CD4-positive, alpha-beta memory T cell (primary cell): ENCODE measurements around the gene OR6C3. TPM values are rescaled to one million over a fixed set of nuclear protein-coding genes. Genes with fewer than 3 reads are reported as not detected.
"Not testable (repeated sequence)": the region's sequence is repeated elsewhere in the genome, so short reads cannot be mapped to it uniquely, and the experiment has no call there.

ENCODE experiments used
- CTCF ChIA-PET: fragments of 350-600 bp; sonication (Branson Sonifier 250); formaldehyde crosslinking; loops from one replicate; lab custom pipeline; 2021; ENCODE audit warnings: inconsistent platforms; ENCODE audit not compliant: partially characterized antibody; lab: Charles Lee
- POLR2A ChIA-PET: fragments of 350-600 bp; sonication (Branson Sonifier 250); formaldehyde crosslinking; loops from one replicate; lab custom pipeline; 2021; ENCODE audit not compliant: partially characterized antibody; lab: Charles Lee
- DNase-seq, 5 donors: peaks; one replicate each; pipeline versions ENCODE4 v3.0.0 to v3.0.0-alpha.2; 2020 to 2022; ENCODE audit warnings: mixed read lengths in 1 of 5
- H3K27ac ChIP-seq: one replicate; pipeline ENCODE4 v1.7.0; 2013; ENCODE audit warnings: low read depth, low read length
- H3K27me3 ChIP-seq: 2 replicates; pipeline ENCODE4 v1.7.0; 2013; ENCODE audit warnings: mild to moderate bottlenecking, low read length, moderate library complexity; ENCODE audit not compliant: insufficient read depth
- H3K36me3 ChIP-seq: 2 replicates; pipeline ENCODE4 v1.7.0; 2013; ENCODE audit warnings: mild to moderate bottlenecking, low read length, moderate library complexity; ENCODE audit not compliant: insufficient read depth
- H3K4me1 ChIP-seq: 2 replicates; pipeline ENCODE4 v1.7.0; 2013; ENCODE audit warnings: mild to moderate bottlenecking, low read length, moderate library complexity; ENCODE audit not compliant: insufficient read depth
- H3K4me3 ChIP-seq, 2 donors: one replicate each; pipeline ENCODE4 v1.7.0; 2013; ENCODE audit warnings: low read length in 2 of 2, mild to moderate bottlenecking in 1 of 2
- H3K9me3 ChIP-seq, 2 donors: one replicate each; pipeline ENCODE4 v1.7.0; 2013; ENCODE audit warnings: low read length in 2 of 2, control low read depth in 1 of 2; ENCODE audit not compliant: control insufficient read depth in 1 of 2
- H3K27ac Mint-ChIP-seq, 7 donors: one replicate each; pipeline ENCODE4 v1.8.0; 2020 to 2021; ENCODE audit warnings: mixed read lengths in 7 of 7, mild to moderate bottlenecking in 6 of 7, inconsistent platforms in 3 of 7, moderate library complexity in 3 of 7
- H3K27me3 Mint-ChIP-seq, 2 donors: one replicate each; pipeline ENCODE4 v1.8.0; 2020 to 2021; ENCODE audit warnings: mixed read lengths in 2 of 2
- H3K36me3 Mint-ChIP-seq, 2 donors: one replicate each; pipeline ENCODE4 v1.8.0; 2020 to 2021; ENCODE audit warnings: mixed read lengths in 2 of 2, inconsistent platforms in 1 of 2, mild to moderate bottlenecking in 1 of 2
- H3K4me1 Mint-ChIP-seq, 4 donors: one replicate each; pipeline ENCODE4 v1.8.0; 2020 to 2021; ENCODE audit warnings: mixed read lengths in 4 of 4, mild to moderate bottlenecking in 1 of 4
- H3K4me3 Mint-ChIP-seq, 8 donors: one replicate each; pipeline ENCODE4 v1.8.0; 2020 to 2021; ENCODE audit warnings: mixed read lengths in 8 of 8, mild to moderate bottlenecking in 7 of 8, moderate library complexity in 6 of 8, inconsistent platforms in 3 of 8
- H3K9me3 Mint-ChIP-seq, 8 donors: one replicate each; pipeline ENCODE4 v1.8.0; 2020 to 2021; ENCODE audit warnings: mixed read lengths in 8 of 8, mild to moderate bottlenecking in 5 of 8, inconsistent platforms in 3 of 8, moderate library complexity in 1 of 8
- intact Hi-C: fragments of 100-400 bp; cut with micrococcal nuclease; formaldehyde crosslinking; loops from one replicate; pipeline ENCODE4 v1.15.1; 2023
- polyA plus RNA-seq, 2 donors: library from polyadenylated mRNA; unstranded; fragments of 300-500 nt; fragmentation: Illumina TruSeq; gene quantifications; one replicate each; pipeline ENCODE4 v1.2.3, GENCODE V29; 2021
- total RNA-seq, 2 experiments: library from RNA; stranded (reverse); gene quantifications; one replicate each; pipeline ENCODE4 v1.2.3, GENCODE V29; 2021

The OR6C3 gene
- not detected for total RNA-seq
- polyA plus RNA-seq: not detected

DNA sequence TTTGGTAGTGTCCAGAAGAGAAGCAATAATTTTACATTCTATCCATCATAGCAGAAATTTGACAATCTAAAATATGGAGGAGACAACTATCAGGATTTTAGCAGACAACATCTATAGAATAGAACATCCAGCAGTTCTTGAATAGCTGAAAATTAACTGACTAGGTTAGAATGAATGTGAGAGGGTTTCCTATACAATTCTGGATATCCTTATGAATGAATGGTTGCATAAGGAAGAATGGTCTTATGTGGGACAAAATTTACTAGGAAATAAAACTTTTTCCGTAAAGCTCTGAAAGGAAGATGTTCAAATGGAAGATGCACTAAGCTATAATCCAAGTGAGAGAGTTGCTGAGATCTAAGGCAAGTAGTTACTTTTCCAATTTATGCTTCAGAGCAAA is at the start of gene OR6C3:
Gene OR6C3, plus strand, starts transcription at position 301 of the 400 bp plus-strand sequence. CDS start 955 bp downstream, outside the sequence.
- Histone ChIP-seq H3K27ac (no peak within 1 kb of the TSS), H3K27me3 (no peaks in the 10 kb centered on the region), H3K36me3 (no peaks in the 10 kb centered on the region), H3K9me3 (no peaks in the 10 kb centered on the region), H3K4me3 (no peak within 1 kb of the TSS), H3K4me1 (no peaks in the 10 kb centered on the region)
- Mint-ChIP-seq H3K27ac (no peak within 1 kb of the TSS), H3K36me3 (no peaks in the 10 kb centered on the region), H3K9me3 (peaks cover 0 to 3% (median 0%) of the 10 kb centered on the region in 8 donors), H3K27me3 (peaks cover 9 to 19% of the 10 kb centered on the region in 2 donors), H3K4me1 (peaks cover 0 to 1% (median 0%) of the 10 kb centered on the region in 4 donors), H3K4me3 (no peak within 1 kb of the TSS)
- intact Hi-C loops: no loop called here
- CTCF ChIA-PET: interaction anchor here (0.6 kb wide), 1 partner anchor 779 kb away, joined by 3 read pairs; no protein-coding TSS in a partner anchor
- POLR2A ChIA-PET: no interaction called here
- no peak for DNase-seq

DNA sequence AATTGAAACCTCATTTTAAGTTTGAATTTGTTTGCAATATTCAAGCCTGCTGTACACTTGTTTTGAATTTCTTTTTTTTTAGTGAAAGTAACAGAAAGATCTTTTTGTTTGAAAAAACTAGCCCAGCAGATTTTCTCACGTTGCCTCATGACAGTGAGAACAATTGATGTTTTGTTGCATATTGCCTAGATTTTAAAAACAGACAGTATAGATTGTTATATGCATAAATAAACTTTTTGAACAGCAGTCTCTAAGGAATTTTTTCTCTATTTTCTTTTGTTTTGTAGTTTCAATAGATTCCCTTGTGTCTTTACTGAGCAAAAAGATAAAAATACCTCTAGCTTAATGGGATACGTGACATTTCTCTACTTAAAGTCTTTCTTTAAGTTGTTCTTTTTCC is 49.6 kb upstream of the OR6C3 start:
- Mint-ChIP-seq H3K9me3 (peaks cover 0 to 15% (median 3%) of the 10 kb centered on the region in 8 donors), H3K4me3 (no peak overlapping the region), H3K4me1 (no peaks in the 10 kb centered on the region), H3K36me3 (no peaks in the 10 kb centered on the region), H3K27me3 (peaks cover 2 to 6% of the 10 kb centered on the region in 2 donors), H3K27ac (no peak overlapping the region)
- no peak for DNase-seq
- no peaks in the 10 kb centered on the region for H3K27me3 ChIP-seq
- H3K9me3 ChIP-seq: no peaks in the 10 kb centered on the region
- no peaks in the 10 kb centered on the region for H3K36me3 ChIP-seq
- ChIA-PET POLR2A (no interaction called here), CTCF (no interaction called here)
- intact Hi-C loops: no loop called here
- H3K4me3 ChIP-seq: no peak overlapping the region
- H3K27ac ChIP-seq: no peak overlapping the region
- H3K4me1 ChIP-seq: no peaks in the 10 kb centered on the region

DNA sequence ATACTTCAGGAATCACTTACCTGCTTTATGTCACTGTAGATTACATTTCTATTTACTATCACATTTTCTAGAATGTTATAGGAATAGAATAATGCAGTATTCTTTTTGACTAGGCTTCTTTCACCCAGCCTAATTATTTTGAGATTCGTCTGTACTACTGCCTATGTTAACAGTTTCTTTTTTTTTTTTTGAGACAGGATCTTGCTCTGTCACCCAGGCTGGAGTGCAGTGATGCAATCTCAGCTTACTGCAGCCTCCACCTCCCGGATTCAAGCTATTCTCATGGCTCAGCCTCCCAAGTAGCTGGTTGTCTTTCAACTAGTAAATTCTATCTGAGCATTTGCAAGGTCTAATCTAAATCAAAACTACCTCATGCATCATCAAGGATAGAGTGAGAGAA is 40.5 kb upstream of the OR6C3 start:
- no peaks in the 10 kb centered on the region for H3K9me3 Mint-ChIP-seq
- no peaks in the 10 kb centered on the region for H3K36me3 Mint-ChIP-seq
- no peaks in the 10 kb centered on the region for H3K36me3 ChIP-seq
- no peak overlapping the region for H3K27ac Mint-ChIP-seq
- POLR2A ChIA-PET: no interaction called here
- H3K27me3 Mint-ChIP-seq: peaks cover 10 to 22% of the 10 kb centered on the region in 2 donors
- H3K4me3 ChIP-seq: no peak overlapping the region
- intact Hi-C loops: no loop called here
- no peaks in the 10 kb centered on the region for H3K9me3 ChIP-seq
- no peaks in the 10 kb centered on the region for H3K4me1 Mint-ChIP-seq
- no peaks in the 10 kb centered on the region for H3K27me3 ChIP-seq
- no peak for DNase-seq
- CTCF ChIA-PET: no interaction called here
- H3K4me1 ChIP-seq: no peaks in the 10 kb centered on the region
- no peak overlapping the region for H3K27ac ChIP-seq
- no peak overlapping the region for H3K4me3 Mint-ChIP-seq

DNA sequence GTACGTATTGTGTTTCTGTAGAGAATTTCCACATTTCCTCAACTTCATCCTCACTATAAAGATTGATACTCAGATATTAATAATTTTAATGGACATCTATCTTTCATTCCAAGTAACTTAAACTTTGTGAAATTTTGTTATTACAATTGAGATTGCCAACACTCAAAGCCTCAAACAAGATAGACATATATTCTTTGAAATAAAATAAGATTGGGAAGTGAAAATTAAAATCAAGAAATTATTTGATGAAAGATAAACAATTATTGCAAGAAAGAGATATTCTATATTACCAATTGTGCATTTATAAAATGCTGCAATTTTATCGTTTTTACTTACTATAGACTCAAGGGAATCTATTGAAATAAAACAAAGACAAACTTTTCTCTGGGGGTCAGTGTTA is 34.1 kb upstream of the OR6C3 start, which contains the start of gene OR6C6:
Gene OR6C6, minus strand, starts transcription at position 101 of the 400 bp plus-strand sequence. CDS start 1,337 bp downstream, outside the sequence.
- no peaks in the 10 kb centered on the region for H3K4me1 ChIP-seq
- POLR2A ChIA-PET: no interaction called here
- no peak within 1 kb of the TSS for H3K4me3 ChIP-seq
- intact Hi-C loops: no loop called here
- no peaks in the 10 kb centered on the region for H3K9me3 ChIP-seq
- peaks cover 0 to 12% (median 4%) of the 10 kb centered on the region in 8 donors for H3K9me3 Mint-ChIP-seq
- no peaks in the 10 kb centered on the region for H3K4me1 Mint-ChIP-seq
- DNase-seq: no peak
- H3K4me3 Mint-ChIP-seq: no peak within 1 kb of the TSS
- CTCF ChIA-PET: no interaction called here
- no peaks in the 10 kb centered on the region for H3K36me3 Mint-ChIP-seq
- peaks cover 5% of the 10 kb centered on the region for H3K27me3 ChIP-seq
- no peaks in the 10 kb centered on the region for H3K36me3 ChIP-seq
- H3K27ac Mint-ChIP-seq: no peak within 1 kb of the TSS
- H3K27ac ChIP-seq: no peak within 1 kb of the TSS
- H3K27me3 Mint-ChIP-seq: peaks cover 18 to 22% of the 10 kb centered on the region in 2 donors

DNA sequence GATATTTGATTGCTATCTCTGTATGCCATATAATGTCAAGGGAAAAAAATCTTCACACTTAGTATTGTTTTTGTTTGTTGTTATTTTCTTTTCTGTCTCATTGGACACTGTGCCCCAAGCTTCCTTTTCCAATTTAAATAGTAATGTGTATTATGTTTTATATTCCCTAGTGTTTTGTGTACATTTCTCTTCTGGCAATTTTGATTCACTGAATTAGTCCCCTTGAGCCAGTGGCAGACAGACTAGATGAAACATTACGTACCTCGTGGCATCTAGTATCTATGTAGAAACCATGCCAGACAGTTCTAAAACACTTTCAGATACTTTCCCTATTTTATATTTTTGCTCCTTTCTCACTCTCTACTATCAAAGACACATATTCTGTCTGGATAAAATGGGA is 16.5 kb upstream of the OR6C3 start, which contains the start of gene OR6C1:
Gene OR6C1, plus strand, starts transcription at position 301 of the 400 bp plus-strand sequence. CDS start 6,257 bp downstream, outside the sequence.
- no peaks in the 10 kb centered on the region for H3K4me1 ChIP-seq
- ChIA-PET CTCF (no interaction called here), POLR2A (no interaction called here)
- Mint-ChIP-seq H3K36me3 (no peaks in the 10 kb centered on the region), H3K27ac (no peak within 1 kb of the TSS), H3K27me3 (peaks cover 15 to 20% of the 10 kb centered on the region in 2 donors), H3K4me1 (no peaks in the 10 kb centered on the region), H3K9me3 (peaks cover 0 to 1% (median under 1%) of the 10 kb centered on the region in 8 donors), H3K4me3 (no peak within 1 kb of the TSS)
- intact Hi-C loops: no loop called here
- DNase-seq: no peak
- no peaks in the 10 kb centered on the region for H3K36me3 ChIP-seq
- no peak within 1 kb of the TSS for H3K27ac ChIP-seq
- no peak within 1 kb of the TSS for H3K4me3 ChIP-seq
- no peaks in the 10 kb centered on the region for H3K27me3 ChIP-seq
- H3K9me3 ChIP-seq: no peaks in the 10 kb centered on the region

DNA sequence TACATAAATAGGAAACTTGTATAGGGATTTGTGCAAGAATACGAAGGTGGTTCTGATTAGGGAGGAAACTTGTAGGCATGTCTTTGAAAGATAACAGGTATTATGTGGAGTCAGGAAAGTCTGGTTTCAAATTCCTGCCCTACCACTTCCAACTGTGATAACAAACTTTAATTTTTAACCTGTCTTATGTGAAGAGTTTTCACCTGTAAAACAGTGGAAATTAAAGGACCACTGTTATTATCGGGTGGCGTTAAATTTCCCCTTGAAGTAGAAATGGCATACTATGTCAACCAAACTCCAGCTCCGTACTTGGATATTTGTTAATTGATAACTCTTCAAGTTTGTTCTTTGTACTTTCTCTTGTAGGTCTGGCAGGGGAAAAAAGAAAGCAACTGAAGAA is 10.3 kb upstream of the OR6C3 start:
- H3K4me3 Mint-ChIP-seq: no peak overlapping the region
- Histone ChIP-seq H3K36me3 (no peaks in the 10 kb centered on the region), H3K4me1 (no peaks in the 10 kb centered on the region), H3K27me3 (no peaks in the 10 kb centered on the region), H3K27ac (no peak overlapping the region), H3K4me3 (no peak overlapping the region), H3K9me3 (no peaks in the 10 kb centered on the region)
- peaks cover 0 to 14% (median 6%) of the 10 kb centered on the region in 8 donors for H3K9me3 Mint-ChIP-seq
- intact Hi-C loops: no loop called here
- no peak for DNase-seq
- H3K36me3 Mint-ChIP-seq: no peaks in the 10 kb centered on the region
- ChIA-PET POLR2A (no interaction called here), CTCF (no interaction called here)
- H3K4me1 Mint-ChIP-seq: no peaks in the 10 kb centered on the region
- H3K27me3 Mint-ChIP-seq: peaks cover 15% of the 10 kb centered on the region in 2 donors
- H3K27ac Mint-ChIP-seq: no peak overlapping the region

DNA sequence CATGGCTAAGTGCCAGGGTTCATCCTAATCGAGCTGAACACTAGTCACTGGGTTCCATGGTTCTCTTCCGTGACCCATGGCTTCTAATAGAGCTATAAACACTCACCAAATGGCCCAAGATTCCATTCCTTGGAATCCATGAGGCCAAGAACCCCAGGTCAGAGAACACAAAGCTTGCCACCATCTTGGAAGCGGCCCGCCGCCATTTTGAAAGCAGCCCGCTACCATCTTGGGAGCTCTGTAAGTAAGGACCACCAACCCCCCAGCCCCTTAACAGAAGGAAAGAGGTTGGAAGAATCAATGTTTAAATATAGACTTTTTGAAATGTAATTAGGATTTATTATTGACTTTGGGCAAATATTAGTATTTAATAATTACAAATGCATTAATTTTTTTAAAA is 4.7 kb upstream of the OR6C3 start:
- H3K4me1 Mint-ChIP-seq, H3K4me3 ChIP-seq, H3K4me1 ChIP-seq, H3K9me3 ChIP-seq, H3K27ac ChIP-seq, H3K4me3 Mint-ChIP-seq, H3K9me3 Mint-ChIP-seq, DNase-seq, H3K36me3 ChIP-seq, POLR2A ChIA-PET, H3K36me3 Mint-ChIP-seq, H3K27me3 ChIP-seq, CTCF ChIA-PET, H3K27ac Mint-ChIP-seq, intact Hi-C loops: not testable (repeated sequence)
- H3K27me3 Mint-ChIP-seq: peaks cover 15 to 17% of the 10 kb centered on the region in 2 donors
